ENCODE measurements around the gene TMEM109.

- TF ChIP-seq CTCF (IDR thresholded peaks at IDR 0.05) (no peak), JUN (IDR thresholded peaks at IDR 0.05) (no peak), JUNB (IDR thresholded peaks at IDR 0.05) (no peak), REST (IDR thresholded peaks at IDR 0.05) (no peak)
Observed at GRCh38 chr11:60946601-60947264, 32.8 kb downstream of the TMEM109 start.
